Activated CD8-positive, alpha-beta T cell treated with anti-CD3 and anti-CD28 coated beads for 36 hours (primary cell): Measurements from ENCODE around the gene C1QTNF4. TPM values are rescaled to one million over a fixed set of nuclear protein-coding genes. Genes with fewer than 3 reads are reported as not detected.
"Not testable (repeated sequence)": the region's sequence is repeated elsewhere in the genome, so short reads cannot be mapped to it uniquely, and the experiment has no call there.

Experiments used
- ATAC-seq: fragments of 200-7000 bp; cut with Tn5 transposase; one replicate; pipeline ENCODE4 v1.10.0; 2021; ENCODE audit warnings: mild to moderate bottlenecking, moderate library complexity
- CTCF ChIA-PET: fragments of 350-600 bp; sonication (Branson Sonifier 250); formaldehyde crosslinking; loops from one replicate; lab custom pipeline; 2021; ENCODE audit warnings: antibody characterized with exemption; lab: Charles Lee
- POLR2A ChIA-PET: fragments of 350-600 bp; sonication (Branson Sonifier 250); formaldehyde crosslinking; loops from one replicate; lab custom pipeline; 2021; ENCODE audit warnings: antibody characterized with exemption; lab: Charles Lee
- DNase-seq: peaks from one replicate; pipeline ENCODE4 v3.0.0-alpha.2; 2020
- H3K27ac Mint-ChIP-seq: one replicate; pipeline ENCODE4 v1.8.0; 2021; ENCODE audit warnings: mild to moderate bottlenecking, mixed read lengths
- H3K27me3 Mint-ChIP-seq: one replicate; pipeline ENCODE4 v1.8.0; 2021; ENCODE audit warnings: mixed read lengths
- H3K36me3 Mint-ChIP-seq: one replicate; pipeline ENCODE4 v1.8.0; 2021; ENCODE audit warnings: low read depth, mixed read lengths
- H3K4me1 Mint-ChIP-seq: one replicate; pipeline ENCODE4 v1.8.0; 2021; ENCODE audit warnings: low read depth, mixed read lengths
- H3K4me3 Mint-ChIP-seq: one replicate; pipeline ENCODE4 v1.8.0; 2021; ENCODE audit warnings: mild to moderate bottlenecking, moderate library complexity, mixed read lengths
- H3K9me3 Mint-ChIP-seq: one replicate; pipeline ENCODE4 v1.8.0; 2021; ENCODE audit warnings: mixed read lengths
- CTCF ChIP-seq: fragments of 200-600 bp; IDR thresholded peaks from one replicate; pipeline ENCODE4 v1.8.0; 2022; ENCODE audit warnings: antibody characterized with exemption, mild to moderate bottlenecking
- intact Hi-C: fragments of 100-400 bp; cut with micrococcal nuclease; formaldehyde crosslinking; loops from one replicate; pipeline ENCODE4 v1.10.0; 2022
- total RNA-seq, 2 experiments: library from RNA; stranded (reverse); gene quantifications; one replicate each; pipeline ENCODE4 v1.2.3, GENCODE V29; 2021

The C1QTNF4 gene
- total RNA-seq, 2 experiments from 2014 or later: 0.18 TPM; not detected in 1

GRCh38 chr11:47550288-47551047 lies 43.7 kb downstream of the C1QTNF4 start:
- Mint-ChIP-seq H3K4me3 (peak overlapping the region; percentile 92), H3K9me3 (no peaks in the 10 kb centered on the region), H3K27me3 (no peaks in the 10 kb centered on the region), H3K4me1 (peaks cover 48% of the 10 kb centered on the region), H3K36me3 (peaks cover 43% of the 10 kb centered on the region), H3K27ac (peak overlapping the region; percentile 92)
- TF ChIP-seq CTCF: no peak
- intact Hi-C loops: loop anchor here (5.0 kb wide), 1 partner anchor 33 kb away; no protein-coding TSS in a partner anchor
- ChIA-PET CTCF (interaction anchor here (1.2 to 1.9 kb wide), 2 partner anchors 28 to 33 kb away, joined by 3 to 4 read pairs; partner anchors contain the start of genes KBTBD4 and NDUFS3), POLR2A (interaction anchor here (0.5 to 3.6 kb wide), 4 partner anchors 13 to 159 kb away, joined by 4 to 29 read pairs (median 10); partner anchors contain the start of gene PTPMT1)
- DNase-seq: no peak
- ATAC-seq: no peak

- H3K9me3 Mint-ChIP-seq, ATAC-seq, H3K4me3 Mint-ChIP-seq, intact Hi-C loops, H3K27me3 Mint-ChIP-seq, DNase-seq, POLR2A ChIA-PET, H3K27ac Mint-ChIP-seq: not testable (repeated sequence)
- CTCF ChIA-PET: interaction anchor here (0.8 kb wide), 1 partner anchor 8 kb away, joined by 4 read pairs; no protein-coding TSS in a partner anchor
- peaks cover 38% of the 10 kb centered on the region for H3K36me3 Mint-ChIP-seq
- H3K4me1 Mint-ChIP-seq: peaks cover 63% of the 10 kb centered on the region
These were observed 47.9 kb downstream of the C1QTNF4 start for GRCh38 chr11:47546274-47546673.

GRCh38 chr11:47545298-47545697 lies 48.9 kb downstream of the C1QTNF4 start:
- ATAC-seq (no peak), DNase-seq (no peak)
- intact Hi-C loops: no loop called here
- no peak overlapping the region for H3K4me3 Mint-ChIP-seq
- CTCF ChIA-PET: interaction anchor here (1.8 kb wide), 1 partner anchor 8 kb away, joined by 4 read pairs; the partner anchor contains the start of gene CELF1
- no peak overlapping the region for H3K27ac Mint-ChIP-seq
- POLR2A ChIA-PET: interaction anchor here (0.6 kb wide), 1 partner anchor 15 kb away, joined by 5 read pairs; no protein-coding TSS in a partner anchor
- no peaks in the 10 kb centered on the region for H3K27me3 Mint-ChIP-seq
- H3K9me3 Mint-ChIP-seq: no peaks in the 10 kb centered on the region
- H3K36me3 Mint-ChIP-seq: peaks cover 38% of the 10 kb centered on the region
- TF ChIP-seq CTCF: no peak
- H3K4me1 Mint-ChIP-seq: peaks cover 63% of the 10 kb centered on the region

GRCh38 chr11:47541070-47541469 lies 53.1 kb downstream of the C1QTNF4 start:
- Mint-ChIP-seq H3K36me3 (peaks cover 31% of the 10 kb centered on the region), H3K27me3 (no peaks in the 10 kb centered on the region), H3K4me3 (no peak overlapping the region), H3K27ac (peak overlapping the region; percentile 77), H3K9me3 (no peaks in the 10 kb centered on the region), H3K4me1 (peaks cover 59% of the 10 kb centered on the region)
- intact Hi-C loops: no loop called here
- ChIA-PET CTCF (interaction anchor here (1.1 to 6.2 kb wide), 7 partner anchors 8 to 36 kb away, joined by 3 to 44 read pairs (median 4); partner anchors contain the start of gene CELF1), POLR2A (interaction anchor here (0.6 to 2.5 kb wide), 7 partner anchors 8 to 326 kb away, joined by 3 to 8 read pairs (median 3); partner anchors contain the start of gene DDB2)
- no peak for DNase-seq
- no peak for TF ChIP-seq CTCF
- no peak for ATAC-seq

GRCh38 chr11:47539681-47540039 lies 54.6 kb downstream of the C1QTNF4 start:
- H3K27me3 Mint-ChIP-seq: no peaks in the 10 kb centered on the region
- no peak for ATAC-seq
- POLR2A ChIA-PET: interaction anchor here (1.2 to 2.5 kb wide), 8 partner anchors 9 to 323 kb away, joined by 3 to 14 read pairs (median 4); no protein-coding TSS in a partner anchor

More at GRCh38 chr11:47539681-47540039, 54.6 kb downstream of the C1QTNF4 start:
- no peak for DNase-seq
- Mint-ChIP-seq H3K4me1 (peaks cover 62% of the 10 kb centered on the region), H3K9me3 (no peaks in the 10 kb centered on the region), H3K27ac (peak overlapping the region; percentile 77), H3K36me3 (peaks cover 32% of the 10 kb centered on the region), H3K4me3 (no peak overlapping the region)
- TF ChIP-seq CTCF: no peak
- intact Hi-C loops: no loop called here
- CTCF ChIA-PET: interaction anchor here (0.8 to 6.2 kb wide), 11 partner anchors 9 to 60 kb away, joined by 3 to 44 read pairs (median 4); partner anchors contain the start of gene CELF1

Other genes with a start within 250 kb of the C1QTNF4 start
- gene MYBPC3, start 241.7 kb downstream of the C1QTNF4 start, total RNA-seq: not detected
- under 1 TPM in 1 of 2 experiments, not detected in 1; 0.25 TPM for gene SPI1, start 215.9 kb downstream of the C1QTNF4 start, total RNA-seq
- 10 to 100 TPM; 10.0 to 10.5 TPM for gene SLC39A13, start 185.8 kb downstream of the C1QTNF4 start, total RNA-seq
- 100 to 1,000 TPM; 137 to 140 TPM for gene PSMC3, start 168.0 kb downstream of the C1QTNF4 start, total RNA-seq
- under 1 TPM; 0.36 to 0.81 TPM for gene RAPSN, start 145.3 kb downstream of the C1QTNF4 start, total RNA-seq
- gene CELF1, start 41.3 kb downstream of the C1QTNF4 start, total RNA-seq: 100 to 1,000 TPM; 120 to 122 TPM
- gene PTPMT1, start 28.8 kb downstream of the C1QTNF4 start, total RNA-seq: 10 to 100 TPM; 44.1 to 46.7 TPM
- gene KBTBD4, start 15.4 kb downstream of the C1QTNF4 start, total RNA-seq: 10 to 100 TPM; 15.4 to 16.3 TPM
- 100 to 1,000 TPM; 129 to 138 TPM for gene NDUFS3, start 15.3 kb downstream of the C1QTNF4 start, total RNA-seq
- gene FAM180B, start 7.7 kb downstream of the C1QTNF4 start, total RNA-seq: not detected
- gene MTCH2, start 48.1 kb upstream of the C1QTNF4 start, total RNA-seq: 100 to 1,000 TPM; 144 to 145 TPM
- 1 to 10 TPM; 4.5 to 7.1 TPM for gene AGBL2, start 121.0 kb upstream of the C1QTNF4 start, total RNA-seq
- 100 to 1,000 TPM; 114 to 117 TPM for gene FNBP4, start 172.9 kb upstream of the C1QTNF4 start, total RNA-seq